Upper lobe of left lung (tissue), 6 donors: ENCODE data around the gene ANGEL2. TPM values are rescaled to one million over a fixed set of nuclear protein-coding genes. Genes with fewer than 3 reads are reported as not detected.

Experiments
- ATAC-seq, 2 donors: fragments of 200-7000 bp; cut with Tn5 transposase; one replicate each; pipeline ENCODE4 v1.9.1; 2022; ENCODE audit warnings: mild to moderate bottlenecking in 2 of 2, moderate library complexity in 2 of 2; ENCODE audit not compliant: low FRiP score in 2 of 2
- DNase-seq, 2 donors: peaks; one replicate each; pipeline ENCODE4 v3.0.0-alpha.2; 2019 to 2020
- H3K27ac ChIP-seq, 4 donors: fragments of 200-600 bp; sonication (generic); one replicate each; pipeline ENCODE4 v1.5.1; 2016 to 2019
- H3K27me3 ChIP-seq, 4 donors: fragments of 200-600 bp; sonication (generic); one replicate each; pipeline ENCODE4 v1.5.1; 2017 to 2019
- H3K36me3 ChIP-seq, 4 donors: fragments of 200-600 bp; sonication (generic); one replicate each; pipeline ENCODE4 v1.5.1; 2016 to 2019
- H3K4me1 ChIP-seq, 4 donors: fragments of 200-600 bp; sonication (generic); one replicate each; pipeline ENCODE4 v1.5.1; 2018 to 2019
- H3K4me3 ChIP-seq, 4 donors: fragments of 200-600 bp; sonication (generic); one replicate each; pipeline ENCODE4 v1.5.1; 2017 to 2019; ENCODE audit warnings: mild to moderate bottlenecking in 2 of 4, moderate library complexity in 1 of 4
- H3K9me3 ChIP-seq, 4 donors: fragments of 200-600 bp; sonication (generic); one replicate each; pipeline ENCODE4 v1.5.1; 2018 to 2019
- CTCF ChIP-seq, 6 experiments: fragments of 450-650 bp in 4 of 6; fragments of 200-600 bp in 2 of 6; sonication (generic) in 2 of 6; IDR thresholded peaks; one replicate each; pipeline ENCODE4 v1.5.1; 2016 to 2019; ENCODE audit warnings: antibody characterized with exemption in 6 of 6
- EP300 ChIP-seq, 4 donors: sonication (generic); formaldehyde crosslinking; IDR thresholded peaks; one replicate each; pipeline ENCODE4 v1.5.1; 2017; ENCODE audit warnings: antibody characterized with exemption in 4 of 4, control low read depth in 2 of 4
- POLR2A ChIP-seq, 4 donors: fragments of 450-650 bp; IDR thresholded peaks; one replicate each; pipeline ENCODE4 v1.5.1; 2016 to 2017; ENCODE audit warnings: antibody characterized with exemption in 4 of 4, mild to moderate bottlenecking in 2 of 4
- POLR2AphosphoS5 ChIP-seq, 2 donors: sonication (generic); formaldehyde crosslinking; IDR thresholded peaks; one replicate each; pipeline ENCODE4 v1.5.1; 2017; ENCODE audit warnings: antibody characterized with exemption in 2 of 2
- WGBS, 2 donors: methylation state at CpG; one replicate each; pipeline ENCODE4 v1.1.5; 2017 to 2018; 5-methylcytosine and 5-hydroxymethylcytosine counted together
- total RNA-seq, 6 donors: library from RNA; depleted of rRNA in 4 of 6; stranded (reverse); fragments of >200 nt in 4 of 6; gene quantifications; one replicate each; pipeline versions ENCODE4 v1.1.0 to v1.2.1, GENCODE V29; 2016 to 2021
- donor health status: DM: no; HTN: no; CAD: no; lungs with moderate emphysema.
- donor health status: DM: no; HTN: yes; CAD: no; lungs with severe emphysema.

The ANGEL2 gene
- total RNA-seq, 6 donors from 2014 or later: 29.4 to 68.7 (median 35.6) TPM

- Histone ChIP-seq H3K27ac (peak overlapping the region in 3 of 4 donors; percentile 37 to 70 (median 63)), H3K9me3 (no peaks in the 10 kb centered on the region), H3K27me3 (no peaks in the 10 kb centered on the region), H3K4me1 (peaks cover 15 to 22% (median 17%) of the 10 kb centered on the region in 4 donors), H3K36me3 (no peaks in the 10 kb centered on the region), H3K4me3 (no peak overlapping the region)
- TF ChIP-seq EP300 (IDR thresholded peaks at IDR 0.05) (peak in 1 of 4 donors; percentile 2), POLR2AphosphoS5 (IDR thresholded peaks at IDR 0.05) (no peak), CTCF (IDR thresholded peaks at IDR 0.05) (no peak), POLR2A (IDR thresholded peaks at IDR 0.05) (no peak)
- ATAC-seq (peak; percentile 47), DNase-seq (peak; percentile 24 to 43)
- WGBS, 2 donors: 43 to 48% methylated on average over 6 to 11 of the region's 11 CpGs
Measured at GRCh38 chr1:212981025-212981495, 34.6 kb downstream of the ANGEL2 start.

GRCh38 chr1:212980123-212980785 is 35.4 kb downstream of the ANGEL2 start:
- 65 to 82% methylated on average over 7 of the region's 7 CpGs for WGBS, 2 donors
- H3K27ac ChIP-seq: peak overlapping the region in 1 of 4 donors; percentile 63
- ATAC-seq (peak in 1 of 2 donors; percentile 75), DNase-seq (no peak)
- no peaks in the 10 kb centered on the region for H3K27me3 ChIP-seq
- H3K4me1 ChIP-seq: peaks cover 15 to 22% (median 17%) of the 10 kb centered on the region in 4 donors
- H3K36me3 ChIP-seq: no peaks in the 10 kb centered on the region
- no peak overlapping the region for H3K4me3 ChIP-seq
- no peaks in the 10 kb centered on the region for H3K9me3 ChIP-seq
- TF ChIP-seq POLR2AphosphoS5 (IDR thresholded peaks at IDR 0.05) (no peak), CTCF (IDR thresholded peaks at IDR 0.05) (no peak), EP300 (IDR thresholded peaks at IDR 0.05) (no peak), POLR2A (IDR thresholded peaks at IDR 0.05) (no peak)

- Histone ChIP-seq H3K36me3 (no peaks in the 10 kb centered on the region), H3K9me3 (no peaks in the 10 kb centered on the region), H3K4me1 (peaks cover 15 to 22% (median 17%) of the 10 kb centered on the region in 4 donors), H3K4me3 (no peak overlapping the region), H3K27me3 (no peaks in the 10 kb centered on the region), H3K27ac (no peak overlapping the region)
- TF ChIP-seq CTCF (IDR thresholded peaks at IDR 0.05) (no peak), POLR2A (IDR thresholded peaks at IDR 0.05) (no peak), POLR2AphosphoS5 (IDR thresholded peaks at IDR 0.05) (no peak), EP300 (IDR thresholded peaks at IDR 0.05) (no peak)
- 88 to 89% methylated on average over 14 of the region's 14 CpGs for WGBS, 2 donors
- no peak for DNase-seq
- peak in 1 of 2 donors; percentile 43 for ATAC-seq
Measured at GRCh38 chr1:212979340-212980122, 36.1 kb downstream of the ANGEL2 start.

GRCh38 chr1:212977781-212978645 is 37.7 kb downstream of the ANGEL2 start:
- Histone ChIP-seq H3K27me3 (no peaks in the 10 kb centered on the region), H3K4me1 (peaks cover 15 to 22% (median 17%) of the 10 kb centered on the region in 4 donors), H3K4me3 (no peak overlapping the region), H3K36me3 (no peaks in the 10 kb centered on the region), H3K9me3 (no peaks in the 10 kb centered on the region), H3K27ac (no peak overlapping the region)
- ATAC-seq (no peak), DNase-seq (no peak)
- WGBS, 2 donors: 80 to 81% methylated on average over 16 of the region's 16 CpGs
- TF ChIP-seq POLR2A (IDR thresholded peaks at IDR 0.05) (no peak), CTCF (IDR thresholded peaks at IDR 0.05) (no peak), POLR2AphosphoS5 (IDR thresholded peaks at IDR 0.05) (no peak), EP300 (IDR thresholded peaks at IDR 0.05) (no peak)
